SU-DHL-6 (cell line): ENCODE measurements around the gene PPFIA4.

Experiments used
- H2AFZ ChIP-seq: fragments of 200-600 bp; sonication (generic); 2 replicates; pipeline ENCODE4 v1.6.1; 2014; ENCODE audit warnings: low read depth, mild to moderate bottlenecking, moderate library complexity, mixed read lengths, antibody characterized with exemption, low read length; ENCODE audit not compliant: severe bottlenecking
- H3F3A ChIP-seq: fragments of 200-600 bp; shearing (Covaris generic); 2 replicates; pipeline ENCODE4 v1.6.0; 2016; ENCODE audit warnings: antibody characterized with exemption, mild to moderate bottlenecking; ENCODE audit not compliant: insufficient read depth
- H3K27ac ChIP-seq: fragments of 200-600 bp; sonication (generic); 2 replicates; pipeline ENCODE4 v1.5.1; 2016; ENCODE audit warnings: low read depth, mild to moderate bottlenecking, low read length, moderate library complexity, mixed read lengths
- H3K27me3 ChIP-seq: fragments of 200-600 bp; sonication (generic), shearing (Covaris generic); 2 replicates; pipeline ENCODE4 v1.6.0; 2014; ENCODE audit warnings: mild to moderate bottlenecking, low read length
- H3K36me3 ChIP-seq: fragments of 200-600 bp; sonication (generic); 2 replicates; pipeline ENCODE4 v1.6.1; 2014; ENCODE audit warnings: mild to moderate bottlenecking, low read length, mixed read lengths
- H3K4me2 ChIP-seq: fragments of 300-600, 200-600 bp; shearing (Covaris generic), sonication (generic); 2 replicates; pipeline ENCODE4 v1.6.0; 2014; ENCODE audit warnings: low read length, low read depth, mild to moderate bottlenecking; ENCODE audit not compliant: poor library complexity, severe bottlenecking
- H3K4me3 ChIP-seq: fragments of 200-600 bp; sonication (generic); 2 replicates; pipeline ENCODE4 v1.5.1; 2014; ENCODE audit warnings: antibody characterized with exemption, low read length, mild to moderate bottlenecking, mixed read lengths; ENCODE audit not compliant: insufficient read depth, poor library complexity, severe bottlenecking
- H3K79me2 ChIP-seq: fragments of 200-600 bp; sonication (generic); 2 replicates; pipeline ENCODE4 v1.6.1; 2014; ENCODE audit warnings: mild to moderate bottlenecking, low read length, moderate library complexity; ENCODE audit not compliant: insufficient read depth
- H3K9ac ChIP-seq: fragments of 200-600 bp; sonication (generic); 2 replicates; pipeline ENCODE4 v1.7.0; 2014; ENCODE audit warnings: mild to moderate bottlenecking, low read length
- H3K9me2 ChIP-seq: fragments of 200-600 bp; sonication (generic); replicated peaks from 2 replicates; pipeline ENCODE4 v1.6.1; 2014; ENCODE audit warnings: low read length; ENCODE audit not compliant: insufficient read depth
- H3K9me3 ChIP-seq: fragments of 200-600 bp; sonication (generic); 2 replicates; pipeline ENCODE4 v1.6.1; 2014; ENCODE audit warnings: low read length, mixed read lengths; ENCODE audit not compliant: insufficient read depth
- H4K20me1 ChIP-seq: fragments of 200-600 bp; sonication (generic); 2 replicates; pipeline ENCODE4 v1.6.1; 2014; ENCODE audit warnings: low read depth, mild to moderate bottlenecking, antibody characterized with exemption, low read length, moderate library complexity, mixed read lengths
- CTCF ChIP-seq: fragments of 200-600 bp; sonication (generic); IDR thresholded peaks from one replicate; pipeline ENCODE4 v1.5.1; 2017; ENCODE audit warnings: antibody characterized with exemption, mild to moderate bottlenecking, low read length, moderate library complexity; ENCODE audit not compliant: insufficient read depth, poor library complexity, severe bottlenecking
- EZH2phosphoT487 ChIP-seq: fragments of 200-600 bp; sonication (generic), shearing (Covaris generic); conservative IDR thresholded peaks from 2 replicates; pipeline ENCODE4 v1.6.1; 2018; ENCODE audit warnings: mild to moderate bottlenecking, antibody characterized with exemption, low read length, moderate library complexity, mixed read lengths

The PPFIA4 gene

GRCh38 chr1:203006948-203007871 lies 19.1 kb upstream of the PPFIA4 start, which contains the start of gene TMEM183A:
Gene TMEM183A (plus strand): TSS chr1:203007374. CDS start chr1:203007466, 92 bp downstream.
- Histone ChIP-seq H3K9me3 (no peaks in the 10 kb centered on the region), H2AFZ (peak within 1 kb of the TSS; percentile 98), H3K4me3 (peak within 1 kb of the TSS; percentile 93), H3K27me3 (no peaks in the 10 kb centered on the region), H3K9ac (peak within 1 kb of the TSS; percentile 78), H3F3A (0 out of 2 replicates have a peak, but pooled peaks cover 17% of the 10 kb centered on the region), H3K36me3 (peaks cover 18% of the 10 kb centered on the region), H3K79me2 (peaks cover 38% of the 10 kb centered on the region), H3K4me2 (peak within 1 kb of the TSS; percentile 100), H4K20me1 (no peaks in the 10 kb centered on the region), H3K27ac (peak within 1 kb of the TSS; percentile 45), H3K9me2 (no peaks in the 10 kb centered on the region)
- TF ChIP-seq CTCF: no peak
- TF ChIP-seq EZH2phosphoT487: no peak

GRCh38 chr1:203009185-203009584 lies 17.1 kb upstream of the PPFIA4 start:
- Histone ChIP-seq H3K4me3 (no peak overlapping the region), H3K79me2 (peaks cover 38% of the 10 kb centered on the region), H3K9me3 (no peaks in the 10 kb centered on the region), H4K20me1 (no peaks in the 10 kb centered on the region), H3K36me3 (peaks cover 20% of the 10 kb centered on the region), H3K9me2 (no peaks in the 10 kb centered on the region), H2AFZ (no peak overlapping the region), H3F3A (0 out of 2 replicates have a peak, but pooled peaks cover 17% of the 10 kb centered on the region), H3K9ac (no peak overlapping the region), H3K4me2 (peak overlapping the region; percentile 100), H3K27me3 (no peaks in the 10 kb centered on the region), H3K27ac (no peak overlapping the region)
- no peak for TF ChIP-seq EZH2phosphoT487
- no peak for TF ChIP-seq CTCF

- no peak overlapping the region for H3K4me2 ChIP-seq
- 0 out of 2 replicates have a peak, but pooled peaks cover 9% of the 10 kb centered on the region for H3F3A ChIP-seq
- H2AFZ ChIP-seq: no peak overlapping the region
- TF ChIP-seq EZH2phosphoT487 (no peak), CTCF (no peak)
- no peak overlapping the region for H3K4me3 ChIP-seq
- no peaks in the 10 kb centered on the region for H3K27me3 ChIP-seq
- no peaks in the 10 kb centered on the region for H4K20me1 ChIP-seq
- no peaks in the 10 kb centered on the region for H3K9me2 ChIP-seq
- no peak overlapping the region for H3K9ac ChIP-seq
- H3K9me3 ChIP-seq: no peaks in the 10 kb centered on the region
- peaks cover 34% of the 10 kb centered on the region for H3K36me3 ChIP-seq
- H3K79me2 ChIP-seq: peaks cover 38% of the 10 kb centered on the region
- H3K27ac ChIP-seq: no peak overlapping the region
Observed at GRCh38 chr1:203011582-203011981, 14.7 kb upstream of the PPFIA4 start.
